Measurements from ENCODE around the gene PLXNA2.

DNA sequence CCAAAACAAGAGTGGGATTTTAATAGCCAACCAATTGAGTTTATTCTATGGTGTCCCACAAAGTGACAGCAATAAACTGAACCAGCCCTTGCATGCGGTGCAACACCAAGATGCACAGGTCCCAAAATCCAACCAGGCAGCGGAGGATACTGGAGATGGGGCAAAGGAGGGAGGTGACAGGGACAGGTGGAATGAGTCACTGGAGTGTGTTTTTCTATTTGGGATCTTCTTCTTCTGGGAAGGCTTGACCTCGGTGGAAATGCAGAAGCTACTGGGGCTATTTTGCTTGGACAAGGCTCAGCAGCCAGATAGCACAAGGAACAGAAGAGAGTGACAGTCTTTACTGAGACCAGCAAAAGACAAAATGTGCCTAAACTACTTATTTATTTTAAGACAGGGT lies 97.5 kb downstream of the PLXNA2 start:
- no peak for TF ChIP-seq GATA3 (IDR thresholded peaks at IDR 0.05; ENCODE audit: low read depth, low read length)
- no peak for TF ChIP-seq GATA2 (IDR thresholded peaks at IDR 0.05; ENCODE audit: low read depth, low read length)
